Measurements from ENCODE around the gene SCN3A. TPM values are rescaled to one million over a fixed set of nuclear protein-coding genes. Genes with fewer than 3 reads are reported as not detected.

Gene SCN3A
- total and polyA plus RNA-seq, 2 of the 13 experiments (the other 11 are each of a cell fraction or from before 2014, with no cell fraction given), result not detected

DNA sequence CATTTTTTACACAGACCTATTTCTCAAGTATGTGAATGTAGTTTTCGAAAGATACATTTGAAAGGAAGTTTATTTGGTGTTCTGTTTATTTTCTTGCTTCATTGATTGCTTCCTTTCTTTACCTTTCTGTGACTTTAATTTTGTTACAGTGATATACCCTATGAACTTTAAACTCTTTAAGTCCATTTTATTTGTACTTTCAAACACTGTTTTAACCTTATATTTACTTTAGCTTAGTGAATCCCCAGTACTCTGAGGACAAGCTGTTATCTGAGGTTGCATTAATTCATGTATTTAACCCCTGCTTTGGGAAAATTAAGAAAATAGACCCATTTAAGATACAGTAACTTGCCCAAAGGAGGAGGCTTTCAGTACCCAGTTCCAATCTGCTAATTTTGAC is 93.5 kb downstream of the SCN3A start (continued):
- TF ChIP-seq, protein P1, sequence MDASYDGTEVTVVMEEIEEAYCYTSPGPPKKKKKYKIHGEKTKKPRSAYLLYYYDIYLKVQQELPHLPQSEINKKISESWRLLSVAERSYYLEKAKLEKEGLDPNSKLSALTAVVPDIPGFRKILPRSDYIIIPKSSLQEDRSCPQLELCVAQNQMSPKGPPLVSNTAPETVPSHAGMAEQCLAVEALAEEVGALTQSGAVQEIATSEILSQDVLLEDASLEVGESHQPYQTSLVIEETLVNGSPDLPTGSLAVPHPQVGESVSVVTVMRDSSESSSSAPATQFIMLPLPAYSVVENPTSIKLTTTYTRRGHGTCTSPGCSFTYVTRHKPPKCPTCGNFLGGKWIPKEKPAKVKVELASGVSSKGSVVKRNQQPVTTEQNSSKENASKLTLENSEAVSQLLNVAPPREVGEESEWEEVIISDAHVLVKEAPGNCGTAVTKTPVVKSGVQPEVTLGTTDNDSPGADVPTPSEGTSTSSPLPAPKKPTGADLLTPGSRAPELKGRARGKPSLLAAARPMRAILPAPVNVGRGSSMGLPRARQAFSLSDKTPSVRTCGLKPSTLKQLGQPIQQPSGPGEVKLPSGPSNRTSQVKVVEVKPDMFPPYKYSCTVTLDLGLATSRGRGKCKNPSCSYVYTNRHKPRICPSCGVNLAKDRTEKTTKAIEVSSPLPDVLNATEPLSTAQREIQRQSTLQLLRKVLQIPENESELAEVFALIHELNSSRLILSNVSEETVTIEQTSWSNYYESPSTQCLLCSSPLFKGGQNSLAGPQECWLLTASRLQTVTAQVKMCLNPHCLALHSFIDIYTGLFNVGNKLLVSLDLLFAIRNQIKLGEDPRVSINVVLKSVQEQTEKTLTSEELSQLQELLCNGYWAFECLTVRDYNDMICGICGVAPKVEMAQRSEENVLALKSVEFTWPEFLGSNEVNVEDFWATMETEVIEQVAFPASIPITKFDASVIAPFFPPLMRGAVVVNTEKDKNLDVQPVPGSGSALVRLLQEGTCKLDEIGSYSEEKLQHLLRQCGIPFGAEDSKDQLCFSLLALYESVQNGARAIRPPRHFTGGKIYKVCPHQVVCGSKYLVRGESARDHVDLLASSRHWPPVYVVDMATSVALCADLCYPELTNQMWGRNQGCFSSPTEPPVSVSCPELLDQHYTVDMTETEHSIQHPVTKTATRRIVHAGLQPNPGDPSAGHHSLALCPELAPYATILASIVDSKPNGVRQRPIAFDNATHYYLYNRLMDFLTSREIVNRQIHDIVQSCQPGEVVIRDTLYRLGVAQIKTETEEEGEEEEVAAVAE (CRISPR knock-in tag; IDR thresholded peaks at IDR 0.05; ENCODE audit: borderline replicate concordance), result no peak
- TF ChIP-seq KLF11 (CRISPR knock-in tag; IDR thresholded peaks at IDR 0.05) (no peak), MIER3 (CRISPR knock-in tag; IDR thresholded peaks at IDR 0.05; ENCODE audit: borderline replicate concordance) (peak; percentile 28; the same call in 1 of the 2 replicates), FOXP1 (IDR thresholded peaks at IDR 0.05) (peak; percentile 67), FOXP1 (CRISPR knock-in tag; IDR thresholded peaks at IDR 0.05) (peak; percentile 96), ESRRA (CRISPR knock-in tag; IDR thresholded peaks at IDR 0.05; ENCODE audit: low read depth) (0 out of 2 replicates have a peak, but pooled peaks have one; percentile 44), CENPT (CRISPR knock-in tag; IDR thresholded peaks at IDR 0.05; ENCODE audit: low read depth) (no peak), SALL2 (CRISPR knock-in tag; IDR thresholded peaks at IDR 0.05) (no peak), ZBTB20 (CRISPR knock-in tag; IDR thresholded peaks at IDR 0.05; ENCODE audit: borderline replicate concordance, low read depth) (peak; percentile 84; the same call in 1 of the 2 replicates), ZNF234 (CRISPR knock-in tag; conservative IDR thresholded peaks at IDR 0.05) (no peak), TOPORS (CRISPR knock-in tag; IDR thresholded peaks at IDR 0.05) (no peak), ZNF619 (CRISPR knock-in tag; IDR thresholded peaks at IDR 0.05) (no peak), FOXJ3 (CRISPR knock-in tag; IDR thresholded peaks at IDR 0.05; ENCODE audit: borderline replicate concordance) (peak; percentile 97), ZNF552 (CRISPR knock-in tag; IDR thresholded peaks at IDR 0.05; ENCODE audit: borderline replicate concordance) (no peak), RELA (CRISPR knock-in tag; IDR thresholded peaks at IDR 0.05) (no peak)
- TF ChIP-seq, protein P2, sequence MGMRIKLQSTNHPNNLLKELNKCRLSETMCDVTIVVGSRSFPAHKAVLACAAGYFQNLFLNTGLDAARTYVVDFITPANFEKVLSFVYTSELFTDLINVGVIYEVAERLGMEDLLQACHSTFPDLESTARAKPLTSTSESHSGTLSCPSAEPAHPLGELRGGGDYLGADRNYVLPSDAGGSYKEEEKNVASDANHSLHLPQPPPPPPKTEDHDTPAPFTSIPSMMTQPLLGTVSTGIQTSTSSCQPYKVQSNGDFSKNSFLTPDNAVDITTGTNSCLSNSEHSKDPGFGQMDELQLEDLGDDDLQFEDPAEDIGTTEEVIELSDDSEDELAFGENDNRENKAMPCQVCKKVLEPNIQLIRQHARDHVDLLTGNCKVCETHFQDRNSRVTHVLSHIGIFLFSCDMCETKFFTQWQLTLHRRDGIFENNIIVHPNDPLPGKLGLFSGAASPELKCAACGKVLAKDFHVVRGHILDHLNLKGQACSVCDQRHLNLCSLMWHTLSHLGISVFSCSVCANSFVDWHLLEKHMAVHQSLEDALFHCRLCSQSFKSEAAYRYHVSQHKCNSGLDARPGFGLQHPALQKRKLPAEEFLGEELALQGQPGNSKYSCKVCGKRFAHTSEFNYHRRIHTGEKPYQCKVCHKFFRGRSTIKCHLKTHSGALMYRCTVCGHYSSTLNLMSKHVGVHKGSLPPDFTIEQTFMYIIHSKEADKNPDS (CRISPR knock-in tag; IDR thresholded peaks at IDR 0.05), result peak; percentile 89
- TF ChIP-seq, protein P3, sequence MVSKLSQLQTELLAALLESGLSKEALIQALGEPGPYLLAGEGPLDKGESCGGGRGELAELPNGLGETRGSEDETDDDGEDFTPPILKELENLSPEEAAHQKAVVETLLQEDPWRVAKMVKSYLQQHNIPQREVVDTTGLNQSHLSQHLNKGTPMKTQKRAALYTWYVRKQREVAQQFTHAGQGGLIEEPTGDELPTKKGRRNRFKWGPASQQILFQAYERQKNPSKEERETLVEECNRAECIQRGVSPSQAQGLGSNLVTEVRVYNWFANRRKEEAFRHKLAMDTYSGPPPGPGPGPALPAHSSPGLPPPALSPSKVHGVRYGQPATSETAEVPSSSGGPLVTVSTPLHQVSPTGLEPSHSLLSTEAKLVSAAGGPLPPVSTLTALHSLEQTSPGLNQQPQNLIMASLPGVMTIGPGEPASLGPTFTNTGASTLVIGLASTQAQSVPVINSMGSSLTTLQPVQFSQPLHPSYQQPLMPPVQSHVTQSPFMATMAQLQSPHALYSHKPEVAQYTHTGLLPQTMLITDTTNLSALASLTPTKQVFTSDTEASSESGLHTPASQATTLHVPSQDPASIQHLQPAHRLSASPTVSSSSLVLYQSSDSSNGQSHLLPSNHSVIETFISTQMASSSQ (IDR thresholded peaks at IDR 0.05; ENCODE audit: low read depth), result peak; percentile 62
- TF ChIP-seq, protein P3 (CRISPR knock-in tag; IDR thresholded peaks at IDR 0.05; ENCODE audit: borderline replicate concordance), result no peak; the same call in 1 of the 2 replicates
- TF ChIP-seq, protein P4, sequence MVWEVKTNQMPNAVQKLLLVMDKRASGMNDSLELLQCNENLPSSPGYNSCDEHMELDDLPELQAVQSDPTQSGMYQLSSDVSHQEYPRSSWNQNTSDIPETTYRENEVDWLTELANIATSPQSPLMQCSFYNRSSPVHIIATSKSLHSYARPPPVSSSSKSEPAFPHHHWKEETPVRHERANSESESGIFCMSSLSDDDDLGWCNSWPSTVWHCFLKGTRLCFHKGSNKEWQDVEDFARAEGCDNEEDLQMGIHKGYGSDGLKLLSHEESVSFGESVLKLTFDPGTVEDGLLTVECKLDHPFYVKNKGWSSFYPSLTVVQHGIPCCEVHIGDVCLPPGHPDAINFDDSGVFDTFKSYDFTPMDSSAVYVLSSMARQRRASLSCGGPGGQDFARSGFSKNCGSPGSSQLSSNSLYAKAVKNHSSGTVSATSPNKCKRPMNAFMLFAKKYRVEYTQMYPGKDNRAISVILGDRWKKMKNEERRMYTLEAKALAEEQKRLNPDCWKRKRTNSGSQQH (CRISPR knock-in tag; IDR thresholded peaks at IDR 0.05; ENCODE audit: low read depth), result no peak

Measured in HepG2 (cell line).